Skeletal muscle satellite cell (primary cell): ENCODE results near the gene CDH6.

Source experiments
- H3K27me3 ChIP-seq: 2 replicates; pipeline ENCODE4 v1.7.0; 2013; ENCODE audit warnings: low read length; ENCODE audit not compliant: control insufficient read depth, insufficient read depth
- H3K36me3 ChIP-seq: 2 replicates; pipeline ENCODE4 v1.7.0; 2013; ENCODE audit warnings: mild to moderate bottlenecking, control low read depth, low read length; ENCODE audit not compliant: insufficient read depth
- H3K4me1 ChIP-seq: 2 replicates; pipeline ENCODE4 v1.7.0; 2013; ENCODE audit warnings: low read length; ENCODE audit not compliant: control insufficient read depth, insufficient read depth
- H3K4me2 ChIP-seq: 2 replicates; pipeline ENCODE4 v1.7.0; 2013; ENCODE audit warnings: mild to moderate bottlenecking, low read length
- H3K4me3 ChIP-seq: 2 replicates; pipeline ENCODE4 v1.7.0; 2013; ENCODE audit warnings: low read length
- H3K9ac ChIP-seq: 2 replicates; pipeline ENCODE4 v1.7.0; 2013; ENCODE audit warnings: mild to moderate bottlenecking, low read depth, low read length, moderate library complexity
- H3K9me3 ChIP-seq: replicated peaks from 2 replicates; pipeline ENCODE4 v1.7.0; 2013; ENCODE audit warnings: mild to moderate bottlenecking, control low read depth, low read length

The CDH6 gene

DNA sequence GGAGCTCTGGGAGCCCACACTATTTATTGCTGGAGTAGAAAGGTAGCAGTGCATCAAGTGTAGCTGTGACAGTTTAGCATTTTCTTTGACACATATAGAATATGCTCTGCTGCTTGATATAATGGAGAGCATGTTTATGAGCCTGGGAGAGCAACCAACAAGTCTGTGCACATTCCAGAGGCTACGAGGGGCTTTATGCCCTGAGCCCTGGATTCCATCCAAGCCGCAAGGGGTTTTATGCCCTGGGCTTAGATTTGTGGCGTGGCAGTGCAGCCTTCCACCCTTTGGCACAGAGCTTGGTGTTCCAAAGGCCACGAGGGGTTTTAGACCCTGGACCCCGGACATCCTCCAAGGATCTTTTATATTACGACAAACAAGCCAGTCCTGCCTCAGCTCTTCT, 14.6 kb downstream of the CDH6 start:
- Histone ChIP-seq H3K36me3 (no peaks in the 10 kb centered on the region), H3K9ac (no peak overlapping the region), H3K9me3 (no peaks in the 10 kb centered on the region), H3K4me3 (no peak overlapping the region), H3K27me3 (peaks cover 3% of the 10 kb centered on the region), H3K4me1 (no peaks in the 10 kb centered on the region), H3K4me2 (no peak overlapping the region)

DNA sequence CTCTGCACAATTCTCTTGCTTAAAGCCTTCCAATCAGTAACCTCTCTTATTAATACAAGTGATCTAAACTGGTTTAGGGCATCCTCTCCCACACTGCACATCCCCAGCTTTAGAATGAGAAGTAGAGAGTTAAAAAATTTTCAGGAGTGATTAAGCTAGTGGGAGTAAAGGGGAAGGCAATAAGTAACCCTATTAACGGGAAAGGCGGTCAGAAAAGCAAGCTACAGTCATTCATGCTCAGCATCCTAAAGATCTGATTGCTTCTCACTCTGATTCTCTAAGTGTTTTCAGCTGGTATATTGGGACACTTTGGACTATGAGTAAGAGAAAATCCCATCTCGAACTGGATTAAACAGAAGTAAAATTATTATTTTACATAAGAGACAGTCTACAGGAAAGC, 15.8 kb downstream of the CDH6 start:
- H3K36me3 ChIP-seq: no peaks in the 10 kb centered on the region
- no peaks in the 10 kb centered on the region for H3K4me1 ChIP-seq
- H3K4me2 ChIP-seq: no peak overlapping the region
- H3K9me3 ChIP-seq: no peaks in the 10 kb centered on the region
- H3K27me3 ChIP-seq: peaks cover 8% of the 10 kb centered on the region
- H3K9ac ChIP-seq: no peak overlapping the region
- no peak overlapping the region for H3K4me3 ChIP-seq

GRCh38 chr5:31211098-31211497, 17.6 kb downstream of the CDH6 start:
- H3K27me3 ChIP-seq: peaks cover 11% of the 10 kb centered on the region
- H3K9me3 ChIP-seq: no peaks in the 10 kb centered on the region
- no peak overlapping the region for H3K4me3 ChIP-seq
- H3K9ac ChIP-seq: no peak overlapping the region
- no peaks in the 10 kb centered on the region for H3K4me1 ChIP-seq
- no peak overlapping the region for H3K4me2 ChIP-seq
- no peaks in the 10 kb centered on the region for H3K36me3 ChIP-seq

DNA sequence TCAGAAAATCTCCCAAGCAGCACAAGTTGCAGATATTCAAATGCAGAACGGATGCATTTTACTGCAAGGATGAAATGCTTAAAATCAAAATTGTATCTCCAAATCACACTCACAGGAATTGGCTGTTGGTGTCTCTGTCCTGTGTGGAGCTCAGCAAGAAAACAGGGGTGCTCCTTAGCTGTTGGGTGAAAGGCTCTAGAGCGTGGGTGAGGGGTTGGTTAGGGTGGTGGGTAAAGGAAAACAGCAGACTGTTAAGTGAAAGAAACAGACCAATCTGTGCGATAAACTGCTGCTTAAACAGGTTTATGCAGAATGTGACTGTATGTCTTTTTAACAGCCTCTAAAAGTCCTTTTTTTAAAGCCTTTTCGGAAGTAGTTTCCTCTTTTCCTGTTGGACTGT, 19.8 kb downstream of the CDH6 start:
- H3K4me2 ChIP-seq: no peak overlapping the region
- H3K4me1 ChIP-seq: no peaks in the 10 kb centered on the region
- no peak overlapping the region for H3K9ac ChIP-seq
- H3K4me3 ChIP-seq: no peak overlapping the region
- no peaks in the 10 kb centered on the region for H3K36me3 ChIP-seq
- H3K27me3 ChIP-seq: peaks cover 11% of the 10 kb centered on the region
- no peaks in the 10 kb centered on the region for H3K9me3 ChIP-seq

DNA sequence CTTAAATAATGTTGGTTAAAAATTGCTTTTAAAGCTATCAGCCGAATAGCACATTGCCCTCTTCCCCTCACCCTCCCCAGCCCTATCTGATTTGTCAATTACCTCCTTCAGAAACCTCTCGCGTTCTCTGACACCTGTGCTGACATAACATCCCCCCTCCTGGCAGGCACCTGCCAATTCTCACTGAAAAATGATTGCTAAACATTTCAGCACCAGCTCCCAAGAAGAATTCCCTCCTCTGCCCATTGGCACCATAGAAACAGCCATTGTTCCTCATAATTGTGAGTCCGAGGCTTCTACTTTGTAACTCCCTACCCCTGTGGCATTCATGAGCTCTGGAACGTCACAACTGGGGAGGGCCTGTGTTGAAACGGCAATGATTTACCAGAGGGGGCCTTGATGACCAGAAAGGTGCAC, 20.2 kb downstream of the CDH6 start:
- Histone ChIP-seq H3K27me3 (peaks cover 11% of the 10 kb centered on the region), H3K9ac (no peak overlapping the region), H3K4me1 (no peaks in the 10 kb centered on the region), H3K9me3 (no peaks in the 10 kb centered on the region), H3K36me3 (no peaks in the 10 kb centered on the region), H3K4me2 (no peak overlapping the region), H3K4me3 (no peak overlapping the region)

GRCh38 chr5:31214229-31214628, 20.7 kb downstream of the CDH6 start:
- Histone ChIP-seq H3K4me3 (no peak overlapping the region), H3K9ac (no peak overlapping the region), H3K4me2 (no peak overlapping the region), H3K36me3 (no peaks in the 10 kb centered on the region), H3K9me3 (no peaks in the 10 kb centered on the region), H3K27me3 (peaks cover 11% of the 10 kb centered on the region), H3K4me1 (no peaks in the 10 kb centered on the region)

- Histone ChIP-seq H3K4me3 (no peak overlapping the region), H3K4me2 (no peak overlapping the region), H3K9me3 (no peaks in the 10 kb centered on the region), H3K9ac (no peak overlapping the region), H3K4me1 (no peaks in the 10 kb centered on the region), H3K27me3 (peaks cover 11% of the 10 kb centered on the region), H3K36me3 (no peaks in the 10 kb centered on the region)
These were observed 21.8 kb downstream of the CDH6 start for GRCh38 chr5:31215236-31215635.

- Histone ChIP-seq H3K9me3 (no peaks in the 10 kb centered on the region), H3K27me3 (peaks cover 14% of the 10 kb centered on the region), H3K9ac (no peak overlapping the region), H3K36me3 (no peaks in the 10 kb centered on the region), H3K4me2 (no peak overlapping the region), H3K4me1 (no peaks in the 10 kb centered on the region), H3K4me3 (no peak overlapping the region)
These were observed 24.0 kb downstream of the CDH6 start for GRCh38 chr5:31217446-31217845.

- Histone ChIP-seq H3K4me2 (no peak overlapping the region), H3K4me1 (no peaks in the 10 kb centered on the region), H3K9me3 (no peaks in the 10 kb centered on the region), H3K36me3 (no peaks in the 10 kb centered on the region), H3K9ac (no peak overlapping the region), H3K4me3 (no peak overlapping the region), H3K27me3 (peaks cover 14% of the 10 kb centered on the region)
These were observed 25.5 kb downstream of the CDH6 start for GRCh38 chr5:31218978-31219377.

DNA sequence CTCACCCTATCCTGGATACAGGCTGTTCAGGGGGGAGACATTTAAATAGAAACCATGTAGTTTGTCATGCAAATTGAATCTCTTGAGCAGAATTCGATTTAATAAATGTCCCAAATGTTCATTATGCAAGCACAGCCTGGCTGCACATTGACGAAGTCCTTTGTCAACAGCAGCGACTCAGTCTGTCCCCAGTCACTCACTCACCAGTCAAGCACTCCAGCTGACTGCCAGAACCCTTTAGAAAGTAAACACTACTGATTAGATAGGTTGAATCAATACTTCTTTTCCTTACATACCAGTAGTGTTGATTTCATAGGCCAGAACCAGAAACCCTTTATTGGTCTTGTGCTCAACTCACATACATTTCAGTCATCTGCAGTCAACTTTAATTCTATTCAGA, 27.5 kb downstream of the CDH6 start:
- H3K4me3 ChIP-seq: no peak overlapping the region
- H3K9ac ChIP-seq: no peak overlapping the region
- no peak overlapping the region for H3K4me2 ChIP-seq
- H3K9me3 ChIP-seq: no peaks in the 10 kb centered on the region
- no peaks in the 10 kb centered on the region for H3K4me1 ChIP-seq
- H3K27me3 ChIP-seq: peaks cover 12% of the 10 kb centered on the region
- no peaks in the 10 kb centered on the region for H3K36me3 ChIP-seq

DNA sequence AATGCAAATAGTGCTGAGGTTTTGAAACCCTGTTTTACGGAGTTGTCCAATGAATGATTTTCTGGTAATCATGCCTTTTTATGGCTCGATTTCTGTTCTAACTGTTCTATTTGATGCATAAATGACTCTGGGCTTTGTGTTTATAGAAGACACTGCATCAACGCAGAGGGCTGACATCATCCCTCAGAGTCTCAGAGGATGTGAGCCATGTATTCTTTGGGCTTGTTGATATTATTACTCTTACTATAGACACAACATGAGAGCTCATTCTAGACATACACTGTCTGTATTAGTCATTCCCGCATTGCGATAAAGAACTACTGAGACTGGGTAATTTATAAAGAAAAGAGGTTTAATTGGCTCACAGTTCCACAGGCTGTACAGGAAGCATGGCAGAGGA, 31.6 kb downstream of the CDH6 start:
- H3K36me3 ChIP-seq: no peaks in the 10 kb centered on the region
- no peak overlapping the region for H3K9ac ChIP-seq
- no peaks in the 10 kb centered on the region for H3K9me3 ChIP-seq
- no peak overlapping the region for H3K4me3 ChIP-seq
- peaks cover 12% of the 10 kb centered on the region for H3K27me3 ChIP-seq
- no peak overlapping the region for H3K4me2 ChIP-seq
- no peaks in the 10 kb centered on the region for H3K4me1 ChIP-seq

DNA sequence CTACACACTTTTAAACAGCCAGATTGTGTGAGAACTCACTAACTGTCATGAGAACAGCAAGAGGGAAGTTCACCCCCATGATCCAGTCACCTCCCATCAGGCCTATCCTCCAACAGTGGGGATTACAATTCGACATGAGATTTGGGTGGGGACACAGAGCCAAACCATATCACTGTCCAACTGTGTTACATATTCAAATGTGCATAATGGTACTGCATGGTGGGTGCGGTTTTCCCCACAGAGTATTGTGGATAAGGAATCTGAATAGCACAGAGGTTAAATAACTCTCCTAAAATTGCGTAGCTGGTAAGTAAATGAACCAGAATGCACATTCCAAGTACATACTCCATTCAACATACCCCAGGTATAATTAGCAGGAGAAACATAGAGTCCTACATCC, 32.1 kb downstream of the CDH6 start:
- Histone ChIP-seq H3K4me2 (no peak overlapping the region), H3K36me3 (no peaks in the 10 kb centered on the region), H3K4me3 (no peak overlapping the region), H3K4me1 (no peaks in the 10 kb centered on the region), H3K27me3 (peaks cover 12% of the 10 kb centered on the region), H3K9me3 (no peaks in the 10 kb centered on the region), H3K9ac (no peak overlapping the region)
